HG02763 (cell line): ENCODE results near the gene RASSF3.
"Not testable (repeated sequence)": the region's sequence is repeated elsewhere in the genome, so short reads cannot be mapped to it uniquely, and the experiment has no call there.

Experiments used
- ATAC-seq: cut with Tn5 transposase; IDR thresholded peaks from one replicate; pipeline ENCODE4 v1.9.1; 2021; ENCODE audit warnings: mild to moderate bottlenecking, moderate library complexity; ENCODE audit not compliant: unreplicated experiment

The RASSF3 gene

DNA sequence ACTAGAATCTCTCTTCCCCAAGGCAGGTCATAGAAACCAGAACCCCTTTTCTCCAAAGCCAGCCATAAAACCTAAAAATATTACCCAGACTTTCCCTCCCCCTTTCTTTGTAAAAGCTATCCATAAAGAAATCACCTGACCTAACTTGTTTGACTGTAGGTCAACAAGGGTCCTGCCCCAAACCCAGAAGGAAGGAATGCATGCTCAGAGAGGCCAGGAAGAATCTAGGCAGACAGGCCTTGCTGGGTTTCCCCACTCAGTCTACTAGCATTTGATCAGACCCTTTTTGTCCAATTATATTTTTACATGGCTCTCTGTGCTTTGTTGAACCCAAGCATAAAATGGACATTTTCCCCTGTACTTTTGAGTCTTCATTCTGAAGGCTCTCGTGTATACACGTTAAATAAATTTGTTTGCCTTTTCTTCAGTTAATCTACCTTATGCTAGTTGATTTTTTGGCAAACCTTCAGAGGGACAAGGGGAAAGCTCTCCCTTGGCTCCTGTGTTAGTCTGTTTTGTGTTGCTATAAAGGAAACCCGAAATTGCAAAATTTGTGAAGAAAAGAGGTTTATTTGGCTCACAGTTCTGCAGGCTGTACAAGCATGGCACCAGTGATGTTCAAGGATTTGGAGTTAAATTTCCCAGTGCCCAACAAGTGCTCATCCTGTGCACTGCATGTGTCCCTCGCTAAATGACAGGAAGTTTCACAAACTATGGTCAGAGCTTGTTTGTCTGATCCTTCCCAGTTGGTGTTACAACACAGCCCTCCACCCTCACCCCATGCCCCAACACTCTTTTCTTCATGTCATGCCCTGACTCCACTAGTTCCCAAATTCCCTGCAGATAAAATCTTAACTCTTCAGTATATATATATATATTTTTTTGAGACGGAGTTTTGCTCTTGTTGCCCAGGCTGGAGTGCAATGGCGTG, 14.2 kb upstream of the RASSF3 start:
- no peak for ATAC-seq

DNA sequence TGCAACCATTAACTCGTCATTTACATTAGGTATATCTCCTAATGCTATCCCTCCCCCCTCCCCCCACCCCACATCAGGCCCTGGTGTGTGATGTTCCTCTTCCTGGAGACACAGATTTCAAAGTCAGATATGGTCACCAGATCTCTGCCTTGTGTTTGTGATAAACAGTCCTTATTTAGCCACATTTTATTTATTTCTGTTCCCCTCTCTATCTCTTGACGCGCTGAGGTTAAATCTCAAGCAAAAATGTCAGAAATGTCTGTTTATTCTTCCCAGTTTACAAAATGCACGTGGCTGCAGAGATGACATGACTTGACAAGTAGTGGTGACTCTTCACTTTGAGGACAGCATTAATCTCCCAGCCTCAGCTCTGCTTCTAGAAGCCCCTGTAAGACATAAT, 11.5 kb upstream of the RASSF3 start:
- no peak for ATAC-seq

DNA sequence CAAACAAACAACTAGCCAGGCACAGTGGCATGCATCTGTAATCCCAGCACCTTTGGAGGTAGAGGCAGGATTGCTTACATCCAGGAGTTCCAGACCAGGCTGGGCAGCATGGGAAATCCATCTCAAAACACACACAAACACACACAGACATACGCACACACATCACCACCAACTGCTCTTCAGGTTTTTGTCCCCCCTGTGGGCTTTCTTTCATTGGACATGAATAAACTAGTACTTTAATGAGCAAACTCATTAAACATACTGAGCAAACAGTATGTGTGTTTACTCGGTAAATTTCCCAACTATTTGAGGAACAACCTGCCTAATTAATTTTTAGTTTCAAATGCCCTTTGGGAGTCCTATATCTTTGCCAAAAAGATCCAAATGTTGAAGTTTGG, 10.1 kb upstream of the RASSF3 start:
- ATAC-seq = no peak

DNA sequence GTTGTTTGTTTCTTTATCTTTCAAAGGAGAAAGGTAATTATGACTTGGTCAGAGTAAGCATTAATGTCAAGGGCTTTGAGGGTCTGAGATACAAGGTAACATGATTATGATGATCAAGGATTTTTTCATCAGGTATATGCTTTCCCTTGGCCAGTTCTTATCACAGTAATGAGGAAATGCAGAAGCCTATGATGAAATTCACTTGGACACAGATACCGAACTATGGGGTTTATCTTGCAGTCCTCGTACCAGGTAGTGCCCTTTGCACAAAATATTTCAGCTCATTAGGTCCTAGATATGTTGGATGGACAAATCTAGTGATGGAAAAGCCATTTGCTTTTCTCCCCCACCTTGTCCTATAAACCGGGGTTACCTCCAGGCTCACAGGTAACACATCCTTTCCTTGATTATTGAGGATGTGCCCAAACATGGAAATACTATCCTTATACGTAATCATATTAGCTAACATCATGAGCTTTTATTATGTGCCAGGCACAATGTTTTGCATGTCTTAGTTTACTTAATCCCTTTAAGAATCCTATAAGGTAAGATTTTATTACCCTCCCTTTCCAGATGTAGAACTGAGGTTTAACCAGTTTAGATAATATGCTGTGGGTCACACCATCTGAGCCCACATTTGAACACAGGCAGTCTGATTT, 7.0 kb upstream of the RASSF3 start:
- no peak for ATAC-seq

DNA sequence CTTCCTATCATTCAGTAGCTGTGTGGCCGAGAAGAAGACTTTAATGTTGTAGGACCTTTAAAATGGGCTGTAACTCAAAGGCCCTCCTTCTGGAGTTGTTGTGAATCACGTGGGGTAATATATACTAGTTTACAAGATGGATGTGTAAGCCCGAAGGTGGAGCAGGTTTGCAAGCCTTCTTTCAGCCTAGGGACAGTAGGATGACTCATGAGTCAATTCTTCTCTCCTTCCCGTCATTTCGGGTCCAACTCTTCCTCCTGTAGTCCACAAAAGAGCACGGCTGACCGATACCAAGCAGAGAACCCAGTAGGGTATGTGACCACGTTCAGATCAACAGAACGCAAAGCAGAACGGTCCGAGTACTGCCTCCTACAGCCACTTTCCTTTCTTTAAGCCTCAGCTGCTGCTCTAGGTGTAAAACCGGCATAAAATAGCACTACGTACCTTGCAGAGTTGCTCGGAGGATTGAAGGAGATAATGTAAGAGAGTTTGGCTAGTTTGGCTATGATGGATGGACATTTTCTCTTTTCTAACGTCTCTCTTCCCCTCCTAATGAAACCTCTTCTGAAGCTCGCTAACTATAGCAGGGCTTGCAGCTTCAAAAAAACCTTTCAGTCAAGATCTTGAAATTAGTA, 1.3 kb upstream of the RASSF3 start:
- ATAC-seq = peak; percentile 20

DNA sequence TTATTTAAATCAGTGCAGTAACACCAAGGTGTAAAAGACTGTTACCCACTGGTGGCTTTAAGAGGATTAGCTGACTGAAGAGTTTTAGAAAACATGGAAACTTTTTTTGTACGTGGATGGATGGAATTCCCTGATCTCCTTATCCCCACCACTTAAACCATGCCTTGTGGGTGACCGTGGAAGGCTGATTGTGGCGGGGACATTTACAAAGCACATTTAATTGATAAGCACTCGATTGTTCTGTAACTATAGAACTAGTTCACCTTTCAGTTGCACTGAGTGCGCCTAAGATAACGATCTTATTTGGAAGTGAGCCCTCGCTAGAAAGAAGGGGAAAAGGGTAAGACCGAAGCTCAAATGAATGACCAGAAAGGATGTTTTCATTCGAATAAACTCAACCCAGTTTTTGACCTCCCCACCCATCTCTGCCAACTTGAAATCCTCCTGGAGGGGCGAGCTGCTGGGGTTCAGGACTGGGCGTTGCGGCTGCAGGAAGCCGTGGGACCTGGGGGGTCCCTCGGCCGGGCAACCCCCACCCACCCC, 688 bp upstream of the RASSF3 start:
- no peak for ATAC-seq

DNA sequence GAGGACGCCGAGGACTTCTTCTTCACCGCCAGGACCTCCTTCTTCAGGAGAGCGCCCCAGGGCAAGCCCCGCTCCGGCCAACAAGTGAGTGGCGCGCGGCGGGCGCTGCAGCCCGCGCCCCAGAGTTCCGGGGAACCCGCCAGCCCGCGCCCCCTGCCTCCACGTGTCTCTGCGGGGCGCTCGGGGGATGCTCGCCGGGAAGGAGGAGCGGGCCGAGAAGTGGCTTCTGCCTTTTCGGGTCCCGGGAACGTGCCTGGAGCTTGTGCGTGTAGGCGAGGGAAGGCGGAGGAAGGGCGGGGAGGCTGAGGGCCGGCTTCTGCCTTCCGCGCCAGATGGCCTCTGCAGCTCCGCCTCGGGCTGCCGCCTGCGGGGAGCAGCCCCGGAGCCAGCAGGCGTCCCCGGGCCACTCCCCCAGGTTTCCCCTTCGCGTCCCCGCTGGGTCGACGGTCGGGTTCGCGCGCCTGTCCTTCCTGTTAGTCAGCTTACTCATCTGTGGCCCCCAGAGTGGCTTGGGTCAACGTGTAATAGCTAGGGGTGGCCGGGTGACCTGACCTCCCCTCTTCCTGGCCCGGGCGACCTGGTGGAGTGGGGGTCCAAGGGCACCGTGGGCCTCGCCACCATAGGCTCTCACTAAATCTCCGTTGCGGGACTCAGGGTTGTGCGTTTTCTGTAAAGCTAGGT, 505 bp downstream of the RASSF3 start:
- ATAC-seq = peak; percentile 45

DNA sequence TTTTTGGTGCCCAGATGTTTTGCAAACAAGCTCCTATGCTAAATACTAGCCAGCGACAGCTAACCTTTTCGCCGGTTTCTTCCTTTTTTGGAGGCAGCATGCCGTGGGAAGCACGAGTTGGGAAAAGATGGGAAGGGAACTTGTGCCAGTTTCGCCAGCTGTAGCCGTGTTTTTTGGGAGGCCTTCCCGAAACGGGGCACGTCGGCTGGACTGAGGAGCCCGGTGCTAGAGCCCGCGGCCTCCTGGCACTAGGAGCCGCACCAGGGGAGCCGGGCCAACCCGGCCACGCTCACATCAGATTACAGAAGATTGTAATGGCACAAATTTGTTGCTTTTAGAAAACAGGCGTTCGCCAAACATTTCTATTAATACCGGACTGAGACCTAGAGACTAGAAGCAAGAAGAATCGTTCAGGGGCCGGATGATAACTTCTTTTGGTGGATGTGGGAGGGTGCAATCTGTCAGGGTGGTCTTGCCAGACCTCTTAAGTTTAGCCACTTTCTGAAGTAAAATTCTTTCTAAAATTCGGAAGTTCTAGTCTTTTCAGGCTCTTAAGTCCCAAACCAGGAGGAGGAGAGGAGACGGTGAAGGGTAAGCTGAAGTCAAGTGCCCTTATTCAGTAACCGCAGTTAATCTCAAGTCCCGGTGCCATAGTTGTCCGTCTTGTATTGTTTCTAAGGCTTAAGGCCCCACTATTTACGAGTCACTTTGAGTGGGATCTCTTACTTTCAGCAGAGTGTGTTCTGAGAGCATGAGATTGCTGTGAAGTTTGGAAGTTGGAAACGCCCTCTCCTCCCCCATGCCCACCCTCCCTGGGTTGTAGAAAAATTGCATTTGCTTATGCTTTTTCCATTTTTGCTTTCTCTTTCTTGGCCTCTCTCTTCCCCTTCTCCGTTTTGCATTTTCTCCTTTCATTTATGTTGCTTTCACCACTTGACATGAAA, 1.3 kb downstream of the RASSF3 start:
- ATAC-seq = no peak

DNA sequence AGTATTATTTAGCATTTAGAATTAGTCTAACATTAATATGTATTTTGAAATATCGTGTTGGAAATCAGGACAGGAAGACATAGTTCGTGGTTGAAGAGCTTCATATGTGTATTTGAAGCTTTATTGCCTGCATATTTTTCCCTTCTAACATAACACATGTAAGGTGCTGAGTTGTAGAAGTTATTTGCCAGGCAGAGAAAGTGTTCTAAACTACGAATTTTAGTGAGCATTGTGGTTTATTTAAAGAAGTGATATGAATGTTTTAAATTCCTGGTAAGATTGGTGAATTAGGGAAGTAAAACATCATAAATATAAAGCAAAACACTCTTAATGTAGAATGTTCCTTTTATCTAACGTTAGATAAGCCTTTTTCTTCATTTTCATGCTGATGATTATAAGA, 2.5 kb downstream of the RASSF3 start:
- no peak for ATAC-seq

DNA sequence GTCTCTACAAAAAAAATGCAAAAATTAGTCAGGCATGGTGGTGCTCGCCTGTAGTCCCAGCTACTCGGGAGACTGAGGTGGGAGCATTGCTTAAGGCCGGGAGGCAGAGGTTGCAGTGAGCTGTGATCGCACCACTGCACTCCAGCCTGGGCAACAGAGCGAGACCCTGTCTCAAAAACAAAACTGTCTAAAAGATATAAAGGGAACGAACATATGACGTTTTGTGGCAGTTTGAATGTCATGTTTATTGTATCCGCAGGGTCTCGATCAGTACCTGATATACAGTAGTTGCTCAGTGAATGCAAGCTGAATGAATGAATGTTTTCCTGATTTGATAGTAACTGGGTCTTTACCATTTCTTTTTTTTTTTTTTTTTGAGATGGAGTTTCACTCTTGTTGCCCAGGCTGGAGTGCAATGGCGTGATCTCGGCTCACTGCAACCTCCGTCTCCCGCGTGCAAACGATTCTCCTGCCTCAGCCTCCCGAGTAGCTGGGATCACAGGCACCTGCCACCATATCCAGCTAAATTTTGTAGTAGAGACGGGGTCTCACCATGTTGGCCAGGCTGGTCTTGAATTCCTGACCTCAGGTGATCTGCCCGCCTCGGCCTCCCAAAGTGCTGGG, 3.6 kb downstream of the RASSF3 start:
- not testable (repeated sequence) for ATAC-seq

DNA sequence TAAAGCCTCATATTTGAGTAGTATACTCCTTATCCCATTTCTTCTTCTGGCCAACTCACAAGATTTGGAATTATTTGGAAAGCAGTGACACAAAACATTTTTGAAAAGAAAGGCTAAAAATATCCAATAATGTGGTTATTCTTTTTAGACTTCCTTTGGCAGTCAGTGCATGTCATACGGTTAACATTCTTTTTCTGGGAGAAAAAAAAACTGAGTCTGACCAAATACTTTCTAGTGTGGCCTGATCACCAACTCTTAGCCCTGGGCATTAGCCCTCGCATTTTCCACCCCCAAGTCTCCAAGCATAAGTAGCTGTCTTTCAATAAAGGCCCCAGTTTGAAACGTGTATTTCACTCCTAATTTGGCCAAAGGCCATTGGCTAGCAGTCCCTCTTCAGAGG, 5.9 kb downstream of the RASSF3 start:
- ATAC-seq = no peak

DNA sequence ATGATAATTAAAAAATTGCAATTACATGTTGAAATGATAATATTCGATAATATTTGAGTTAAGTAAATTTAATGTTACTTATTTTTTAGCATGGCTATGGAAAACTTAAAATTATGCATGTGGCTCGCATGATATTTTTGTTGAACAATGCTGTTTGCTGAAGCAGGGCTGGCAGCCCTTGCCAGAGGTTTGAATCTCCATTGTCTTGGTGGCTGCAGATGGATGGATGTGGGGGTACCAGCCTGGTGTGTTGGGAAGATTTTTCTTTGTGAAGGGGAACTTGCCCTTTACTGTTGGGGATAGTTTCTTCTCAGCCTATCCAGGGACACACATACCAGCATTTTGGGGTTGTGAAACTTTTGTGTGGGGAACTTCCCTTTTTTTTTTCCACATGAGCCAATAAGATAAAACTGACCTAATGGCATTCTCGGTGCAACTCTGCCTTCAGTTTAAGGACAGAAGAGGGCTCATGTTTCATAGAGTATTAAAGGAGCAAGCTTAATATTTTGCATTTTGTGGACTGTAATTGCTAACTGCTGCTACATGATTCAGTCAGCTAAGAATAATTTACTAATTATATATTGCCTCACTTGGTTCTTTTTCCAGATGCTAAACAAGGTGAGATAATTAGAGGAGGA, 8.8 kb downstream of the RASSF3 start:
- ATAC-seq = peak; percentile 42

DNA sequence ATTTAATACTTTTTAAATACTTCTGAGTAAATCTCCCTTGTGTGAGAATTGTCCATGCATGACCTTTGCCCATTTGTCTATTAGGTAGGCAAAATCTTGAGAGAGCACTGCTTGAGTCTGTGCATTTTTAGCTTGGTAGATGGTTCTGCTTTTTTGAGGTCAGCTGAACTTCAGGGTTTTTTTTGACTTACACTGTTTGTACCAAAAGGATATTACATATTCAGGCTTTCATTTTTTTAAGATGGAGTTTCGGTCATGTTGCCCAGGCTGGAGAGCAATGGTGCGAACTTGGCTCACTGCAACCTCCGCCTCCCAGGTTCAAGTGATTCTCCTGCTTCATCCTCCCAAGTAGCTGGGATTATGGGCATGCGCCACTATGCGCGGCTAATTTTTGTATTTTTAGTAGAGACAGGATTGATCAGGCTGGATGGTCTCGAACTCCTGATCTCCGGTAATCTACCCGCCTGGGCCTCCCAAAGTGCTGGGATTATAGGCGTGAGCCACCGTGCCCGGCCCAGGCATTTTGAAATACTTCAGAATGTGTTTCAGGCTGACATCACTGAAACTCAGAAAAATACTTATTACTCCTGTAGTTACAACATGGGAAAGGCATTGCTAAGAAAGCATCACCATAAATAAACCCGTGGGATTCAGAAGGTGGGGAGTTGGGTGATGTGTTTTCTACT, 11.1 kb downstream of the RASSF3 start:
- peak; percentile 64 for ATAC-seq

DNA sequence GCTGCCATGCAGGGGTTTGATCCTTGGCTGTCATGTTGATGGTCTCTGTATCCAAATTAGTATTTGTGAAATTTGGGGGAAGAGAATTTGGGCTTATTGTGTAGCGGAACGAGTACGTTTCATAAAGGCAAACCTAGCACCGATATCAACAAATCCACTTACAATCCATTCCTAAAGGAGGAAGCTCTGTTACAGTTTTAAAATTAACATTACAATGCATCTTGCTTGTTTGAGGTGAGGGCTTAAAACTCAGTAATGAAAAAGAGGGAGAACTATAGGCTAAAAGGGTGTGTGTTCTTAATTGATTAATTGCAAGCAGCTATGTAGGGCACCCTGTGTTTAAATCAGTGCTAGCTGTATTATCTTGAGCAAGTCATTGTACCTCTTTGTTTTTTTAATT, 13.7 kb downstream of the RASSF3 start:
- no peak for ATAC-seq

DNA sequence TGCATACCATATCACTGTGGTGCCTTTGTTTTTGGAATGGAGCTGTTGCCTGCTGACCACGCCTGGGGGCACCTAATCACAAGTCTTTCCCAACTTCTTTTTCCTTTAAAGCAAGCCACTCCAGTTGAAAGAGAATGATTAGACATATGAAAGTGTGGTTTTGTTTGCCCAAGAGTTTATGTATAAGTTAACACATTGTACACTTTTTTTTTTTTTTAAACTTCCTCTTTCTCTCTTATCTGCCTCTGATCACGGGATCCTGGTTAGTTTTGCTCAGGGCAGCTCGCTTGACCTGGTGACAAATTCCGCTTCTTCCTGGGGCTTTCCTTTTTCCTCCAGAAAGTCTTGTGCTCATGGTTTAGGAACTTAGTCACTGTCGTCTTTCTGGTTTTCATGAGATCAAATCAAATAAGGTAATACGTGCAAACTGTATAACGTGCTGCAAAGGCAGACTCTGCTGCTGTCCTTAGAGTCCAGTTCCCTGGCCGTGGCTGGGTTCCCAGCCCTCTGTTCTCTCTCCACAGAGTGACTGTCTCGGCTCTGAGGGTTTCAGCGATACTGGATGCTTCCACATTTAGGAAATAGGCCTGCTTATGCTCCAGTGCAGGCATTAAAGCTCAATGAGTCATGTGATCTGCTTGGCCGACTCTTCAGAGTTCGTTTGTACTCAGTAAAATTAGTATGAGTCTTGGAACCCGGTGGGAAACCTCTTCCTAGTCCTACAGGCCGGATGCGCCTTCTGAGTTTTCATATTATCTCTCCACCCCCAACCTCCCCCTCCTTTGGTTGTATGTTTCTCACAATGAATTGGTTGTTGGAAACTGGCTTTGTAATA, 15.2 kb downstream of the RASSF3 start:
- peak; percentile 47 for ATAC-seq

DNA sequence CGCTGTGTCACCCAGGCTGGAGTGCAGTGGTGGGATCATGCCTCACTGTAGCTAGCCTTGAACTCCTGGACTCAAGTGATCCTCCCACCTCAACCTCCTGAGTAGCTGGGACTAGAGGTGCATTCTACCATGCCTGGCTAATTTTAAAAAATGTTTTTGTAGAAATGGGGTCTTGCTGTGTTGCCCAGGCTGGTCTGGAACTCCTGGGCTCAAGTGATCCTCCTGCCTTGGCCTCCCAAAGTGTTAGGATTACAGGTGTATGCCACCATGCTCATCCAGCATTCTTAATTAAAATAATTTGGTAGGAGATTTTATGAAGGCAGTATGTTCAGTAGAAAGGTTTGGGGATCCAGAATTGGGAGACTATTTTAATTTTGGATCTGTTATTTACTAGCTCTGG, 16.3 kb downstream of the RASSF3 start:
- ATAC-seq = not testable (repeated sequence)

DNA sequence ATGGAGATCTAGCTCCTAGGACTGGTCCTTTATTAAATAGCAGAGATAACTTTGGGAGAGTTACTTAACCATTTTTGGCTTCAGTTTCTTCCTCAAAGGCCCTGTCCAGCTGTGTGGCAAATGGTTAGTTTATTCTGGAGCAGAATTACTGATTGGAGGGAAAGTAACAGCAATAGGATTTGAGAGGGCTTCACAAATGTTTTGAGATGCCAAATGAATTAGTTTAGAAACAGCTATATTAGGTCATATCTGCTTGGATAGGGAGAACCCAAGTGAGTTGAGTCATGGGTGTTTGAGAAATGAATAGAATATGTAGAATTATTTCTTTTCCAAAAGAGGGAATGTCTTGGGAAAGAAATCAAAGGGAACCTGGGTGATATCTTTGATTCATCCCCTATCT, 17.5 kb downstream of the RASSF3 start:
- no peak for ATAC-seq
